HEK293T (cell line): Measurements from ENCODE around the gene MAGI2.

Experiments used
- BHLHE40 ChIP-seq: fragments of 450-650 bp; IDR thresholded peaks from 2 replicates; pipeline ENCODE4 v1.6.1; 2016; ENCODE audit warnings: mild to moderate bottlenecking, moderate library complexity, borderline replicate concordance
- CTBP1 ChIP-seq: fragments of 450-650 bp; IDR thresholded peaks from 2 replicates; pipeline ENCODE4 v1.6.1; 2016; ENCODE audit warnings: borderline replicate concordance
- FOXK2 ChIP-seq: fragments of 450-650 bp; IDR thresholded peaks from 2 replicates; pipeline ENCODE4 v1.6.1; 2016; ENCODE audit warnings: mild to moderate bottlenecking
- HDGF ChIP-seq: fragments of 450-650 bp; IDR thresholded peaks from 2 replicates; pipeline ENCODE4 v1.6.1; 2017; ENCODE audit warnings: antibody characterized with exemption, borderline replicate concordance
- LEF1 ChIP-seq: fragments of 450-650 bp; IDR thresholded peaks from 2 replicates; pipeline ENCODE4 v1.6.1; 2017; ENCODE audit warnings: mild to moderate bottlenecking, borderline replicate concordance
- SP1 ChIP-seq: fragments of 450-650 bp; IDR thresholded peaks from 2 replicates; pipeline ENCODE4 v1.6.1; 2017
- TARDBP ChIP-seq: fragments of 450-650 bp; IDR thresholded peaks from 2 replicates; pipeline ENCODE4 v1.6.1; 2016

DNA sequence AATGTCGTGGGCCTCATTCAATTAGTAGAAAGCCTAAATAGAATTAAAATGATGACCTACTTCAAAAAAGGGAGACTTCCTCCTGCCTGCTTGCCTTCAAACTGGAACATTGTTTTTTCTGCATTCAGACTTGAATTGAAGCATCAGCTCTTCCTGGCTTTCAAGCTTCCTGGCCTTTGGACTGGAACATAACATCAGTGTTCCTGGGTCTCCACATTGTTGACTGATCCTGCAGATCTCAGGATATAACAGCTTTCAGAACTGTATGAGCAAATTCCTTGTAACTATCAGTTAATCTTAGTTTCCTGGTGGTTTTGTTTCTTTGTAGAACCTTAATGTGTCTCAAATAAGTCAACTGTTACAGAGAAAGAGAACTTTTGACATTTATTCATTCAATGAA is 18.6 kb downstream of the MAGI2 start:
- TF ChIP-seq BHLHE40 = no peak
- no peak for TF ChIP-seq SP1
- TF ChIP-seq TARDBP = no peak
- no peak for TF ChIP-seq LEF1
- TF ChIP-seq FOXK2 = no peak
- no peak for TF ChIP-seq HDGF
- no peak for TF ChIP-seq CTBP1
